ENCODE measurements around the gene UBE2D2.

The UBE2D2 gene

DNA sequence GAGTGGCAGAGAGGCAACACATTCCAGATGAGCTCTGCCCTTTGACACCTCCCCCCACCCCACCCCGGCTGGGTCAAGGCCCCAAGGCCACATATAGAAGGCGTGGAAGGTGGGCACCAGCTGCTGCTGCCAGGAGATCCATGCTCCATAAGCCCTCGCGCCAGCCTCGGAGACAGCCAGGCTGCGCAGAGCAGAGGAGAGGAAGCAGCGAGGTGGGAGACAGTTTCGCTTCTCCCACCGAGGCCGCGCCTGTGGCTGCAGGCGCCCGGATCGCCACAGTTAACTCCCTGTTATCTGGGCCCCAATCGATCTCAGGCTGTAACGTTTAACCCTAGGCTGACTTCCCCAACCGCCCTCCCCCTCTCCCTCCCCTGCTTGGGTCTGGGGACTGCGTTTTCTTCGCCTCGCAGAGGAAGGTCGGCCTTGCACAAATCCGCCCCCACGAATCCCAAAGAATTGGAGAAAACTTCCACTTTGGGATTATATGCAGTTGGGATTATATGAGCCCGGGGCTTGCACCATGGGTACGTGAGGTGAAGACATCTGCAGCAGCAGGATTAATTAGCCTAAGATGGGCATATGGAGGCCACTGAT is 85.9 kb downstream of the UBE2D2 start:
- DNase-seq (ENCODE audit: low read depth in 3 of 3, low spot score in 1 of 3) = no peak

DNA sequence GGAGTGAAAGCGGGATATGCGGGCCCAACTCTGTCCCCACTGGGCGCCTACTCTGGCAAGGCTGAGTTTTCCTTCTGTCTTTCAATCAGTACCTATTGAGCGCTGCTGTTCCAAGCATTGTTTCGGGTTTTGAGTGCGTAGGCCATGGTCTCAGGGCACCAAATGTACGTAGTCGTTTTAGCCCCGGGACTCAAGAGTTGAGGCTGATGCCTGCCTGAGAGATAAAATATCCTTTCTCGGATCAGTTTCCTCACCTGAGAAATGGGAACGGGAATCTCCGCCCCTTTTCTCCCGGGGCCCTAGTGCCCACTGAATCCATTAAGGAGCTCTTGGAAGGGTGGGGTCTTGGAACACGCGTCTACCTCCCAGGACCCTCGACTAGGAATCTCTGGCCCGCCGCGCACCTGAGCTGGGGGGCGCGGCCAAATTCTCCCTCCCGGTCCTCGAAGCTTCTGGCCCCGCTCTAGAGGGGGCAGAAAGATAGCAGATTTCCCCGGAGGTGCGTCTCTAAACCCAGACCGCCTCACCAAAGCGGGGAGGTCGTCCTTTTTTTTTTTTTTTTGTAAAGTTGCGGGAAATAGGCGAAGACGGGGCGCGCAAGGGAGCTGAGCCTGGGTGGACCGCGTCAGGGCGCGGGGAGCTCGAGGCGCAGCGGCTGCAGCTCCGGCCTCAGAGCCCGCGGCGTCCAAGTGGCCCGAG is 86.5 kb downstream of the UBE2D2 start:
- DNase-seq (ENCODE audit: low read depth in 3 of 3, low spot score in 1 of 3) = no peak

- DNase-seq (ENCODE audit: low read depth in 3 of 3, low spot score in 1 of 3) = no peak
Observed at GRCh38 chr5:139648205-139649081, 87.3 kb downstream of the UBE2D2 start, which contains the start of gene CXXC5. Gene CXXC5, plus strand, starts transcription at chr5:139648349. Its CDS starts 32,175 bp downstream, at chr5:139680524.

- no peak for DNase-seq (ENCODE audit: low read depth in 3 of 3, low spot score in 1 of 3)
Observed at GRCh38 chr5:139649082-139649991, 88.2 kb downstream of the UBE2D2 start.

DNA sequence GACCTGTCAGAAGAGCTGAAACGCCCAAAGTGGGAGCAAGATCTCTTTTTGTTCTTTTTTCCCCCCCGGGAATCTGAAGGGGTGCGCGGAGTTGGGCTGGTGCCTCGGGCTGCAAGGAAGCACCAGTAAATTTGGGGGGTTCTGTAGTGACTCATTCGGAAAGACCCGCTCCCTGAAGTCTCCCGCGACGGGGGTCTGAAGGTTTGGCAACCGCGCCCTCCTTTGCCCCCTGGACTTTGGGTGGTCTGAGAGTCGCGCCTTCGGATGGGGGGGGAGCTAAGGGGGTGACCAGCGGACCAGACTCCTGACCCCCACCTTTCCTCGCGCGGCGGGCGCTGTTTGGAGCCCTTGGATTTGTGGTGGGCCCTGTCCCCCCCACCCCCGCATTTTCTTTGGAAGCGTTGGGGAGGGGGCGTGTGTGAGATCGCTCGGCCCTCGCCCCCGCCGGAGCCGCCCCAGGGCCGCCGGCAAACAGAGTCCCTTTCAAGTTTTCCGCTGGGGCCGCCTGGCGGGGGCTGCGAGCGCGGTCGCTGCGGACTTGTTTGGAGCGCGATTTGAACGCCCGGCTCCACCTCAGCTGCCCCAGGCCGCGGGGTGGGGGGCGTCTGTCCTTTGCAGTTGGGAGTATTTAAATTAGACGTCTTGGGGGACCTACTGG is 89.0 kb downstream of the UBE2D2 start:
- no peak for DNase-seq (ENCODE audit: low read depth in 3 of 3, low spot score in 1 of 3)

- no peak for DNase-seq (ENCODE audit: low read depth in 3 of 3, low spot score in 1 of 3)
Observed at GRCh38 chr5:139650689-139651042, 89.5 kb downstream of the UBE2D2 start.

- DNase-seq (ENCODE audit: low read depth in 3 of 3, low spot score in 1 of 3) = no peak
Observed at GRCh38 chr5:139651043-139651834, 90.1 kb downstream of the UBE2D2 start.

DNA sequence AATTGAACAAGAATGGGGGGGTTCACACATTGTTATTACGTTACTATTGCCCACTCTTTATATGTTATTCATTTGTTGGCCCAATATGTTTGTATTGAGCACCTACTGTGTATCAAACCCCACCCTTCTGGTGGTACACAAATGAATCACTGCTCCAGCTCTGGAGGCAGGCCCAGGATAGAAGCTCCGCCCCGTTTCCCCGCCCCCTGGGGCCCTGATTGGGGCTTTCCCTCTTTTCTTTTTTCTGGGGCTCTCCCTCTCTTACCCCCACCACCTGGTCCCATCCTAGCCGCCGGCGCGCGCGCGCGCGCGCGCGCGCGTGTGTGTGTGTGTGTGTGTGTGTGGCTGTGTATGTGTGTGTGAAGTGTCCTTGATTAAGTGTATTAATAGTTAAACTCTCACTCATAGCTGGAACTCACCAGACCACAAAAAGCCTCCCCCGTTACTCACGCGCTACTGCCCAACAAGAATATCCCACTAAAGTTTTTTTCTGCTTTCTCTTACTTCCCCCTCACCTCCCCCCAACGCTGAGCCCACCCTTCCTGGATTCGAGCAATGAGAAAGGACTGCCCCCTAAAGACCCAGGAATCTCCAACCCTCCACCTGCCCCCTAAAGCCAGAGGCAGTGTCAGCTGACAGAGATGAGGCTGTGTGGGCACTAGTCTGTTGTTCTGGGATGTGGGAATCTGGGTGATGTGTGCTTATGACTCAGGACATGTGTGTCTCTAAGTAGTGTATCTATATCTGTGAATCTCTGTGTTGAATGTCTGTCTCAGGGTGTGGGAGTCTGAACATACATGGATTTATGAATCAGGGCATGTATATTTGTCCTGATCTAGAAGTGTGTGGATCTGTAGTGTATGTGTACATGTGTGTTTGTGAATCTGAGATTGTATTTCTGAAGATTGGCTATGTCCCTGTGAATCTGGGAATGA is 91.0 kb downstream of the UBE2D2 start:
- no peak for DNase-seq (ENCODE audit: low read depth in 3 of 3, low spot score in 1 of 3)

- no peak for DNase-seq (ENCODE audit: low read depth in 3 of 3, low spot score in 1 of 3)
Observed at GRCh38 chr5:139652788-139653241, 91.7 kb downstream of the UBE2D2 start.

- DNase-seq (ENCODE audit: low read depth in 3 of 3, low spot score in 1 of 3) = no peak
Observed at GRCh38 chr5:139653616-139654015, 92.5 kb downstream of the UBE2D2 start.

DNA sequence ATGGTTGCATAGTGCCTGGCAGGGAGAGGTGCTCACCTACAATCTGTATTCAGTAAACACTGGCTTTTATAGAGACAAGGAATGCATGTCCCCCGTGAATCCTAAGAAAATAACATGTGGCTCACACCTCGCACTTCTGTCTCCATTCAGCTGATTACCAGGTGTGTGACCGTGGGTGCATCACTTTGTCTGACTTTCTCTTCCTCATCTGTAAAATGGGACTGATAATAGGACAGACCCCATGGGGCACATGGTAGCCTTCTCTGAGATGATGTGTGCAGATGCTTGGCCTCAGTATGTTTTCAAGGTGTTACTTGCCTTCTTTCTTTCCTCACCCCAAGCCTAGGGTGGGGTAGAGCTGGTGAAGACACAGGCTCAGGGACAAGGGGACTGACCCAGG is 93.3 kb downstream of the UBE2D2 start:
- no peak for DNase-seq (ENCODE audit: low read depth in 3 of 3, low spot score in 1 of 3)

DNA sequence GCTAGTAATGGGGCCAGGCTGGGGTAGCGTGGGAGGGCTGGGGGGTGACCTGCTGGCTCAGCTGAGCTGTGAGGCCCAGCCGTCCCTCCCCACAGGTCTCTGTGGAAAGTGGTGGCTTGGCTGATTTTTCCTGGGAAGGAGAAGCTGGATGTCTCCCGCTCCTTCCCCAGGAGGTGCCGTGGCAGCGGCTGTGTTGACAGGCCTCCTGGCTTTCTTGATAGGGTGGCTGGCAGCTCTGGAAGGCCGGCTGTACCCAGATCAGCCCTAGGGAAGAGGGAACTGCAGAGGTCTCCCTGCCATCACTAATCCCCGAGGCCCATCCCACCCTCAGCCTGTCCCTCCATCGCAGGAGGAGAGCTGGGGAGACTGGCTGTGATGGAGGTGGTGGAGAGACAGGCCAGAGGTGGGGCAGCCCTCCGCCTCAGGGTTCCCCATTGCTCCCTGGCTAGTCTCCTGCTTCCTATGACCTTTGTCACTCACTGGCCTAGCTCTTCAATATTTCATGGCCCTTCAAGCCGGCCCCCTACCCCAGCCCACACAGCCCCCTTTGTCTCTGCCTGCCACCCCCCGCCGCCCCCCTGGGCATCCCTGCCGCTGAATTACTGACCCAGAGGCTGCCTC is 93.8 kb downstream of the UBE2D2 start:
- DNase-seq (ENCODE audit: low read depth in 3 of 3, low spot score in 1 of 3) = no peak

- no peak for DNase-seq (ENCODE audit: low read depth in 3 of 3, low spot score in 1 of 3)
Observed at GRCh38 chr5:139655727-139656271, 94.7 kb downstream of the UBE2D2 start.

GRCh38 chr5:139657363-139658321 is 96.5 kb downstream of the UBE2D2 start:
- DNase-seq (ENCODE audit: low read depth in 3 of 3, low spot score in 1 of 3) = no peak

- no peak for DNase-seq (ENCODE audit: low read depth in 3 of 3, low spot score in 1 of 3)
Observed at GRCh38 chr5:139658501-139658927, 97.4 kb downstream of the UBE2D2 start.

GRCh38 chr5:139658928-139659667 is 98.0 kb downstream of the UBE2D2 start:
- DNase-seq (ENCODE audit: low read depth in 3 of 3, low spot score in 1 of 3) = no peak

All from stimulated activated CD4-positive, alpha-beta T cell treated with anti-CD3 and anti-CD28 coated beads, TNF-alpha, amount 100 ng/mL, for 1 hour (primary cell).